NCI-H1048 (cell line): ENCODE measurements around the gene FRRS1L.

Experiments
- DNase-seq: peaks from one replicate; lab custom pipeline; 2025; lab: John Stamatoyannopoulos, UW

Gene FRRS1L, protein sequence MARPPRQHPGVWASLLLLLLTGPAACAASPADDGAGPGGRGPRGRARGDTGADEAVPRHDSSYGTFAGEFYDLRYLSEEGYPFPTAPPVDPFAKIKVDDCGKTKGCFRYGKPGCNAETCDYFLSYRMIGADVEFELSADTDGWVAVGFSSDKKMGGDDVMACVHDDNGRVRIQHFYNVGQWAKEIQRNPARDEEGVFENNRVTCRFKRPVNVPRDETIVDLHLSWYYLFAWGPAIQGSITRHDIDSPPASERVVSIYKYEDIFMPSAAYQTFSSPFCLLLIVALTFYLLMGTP

DNA sequence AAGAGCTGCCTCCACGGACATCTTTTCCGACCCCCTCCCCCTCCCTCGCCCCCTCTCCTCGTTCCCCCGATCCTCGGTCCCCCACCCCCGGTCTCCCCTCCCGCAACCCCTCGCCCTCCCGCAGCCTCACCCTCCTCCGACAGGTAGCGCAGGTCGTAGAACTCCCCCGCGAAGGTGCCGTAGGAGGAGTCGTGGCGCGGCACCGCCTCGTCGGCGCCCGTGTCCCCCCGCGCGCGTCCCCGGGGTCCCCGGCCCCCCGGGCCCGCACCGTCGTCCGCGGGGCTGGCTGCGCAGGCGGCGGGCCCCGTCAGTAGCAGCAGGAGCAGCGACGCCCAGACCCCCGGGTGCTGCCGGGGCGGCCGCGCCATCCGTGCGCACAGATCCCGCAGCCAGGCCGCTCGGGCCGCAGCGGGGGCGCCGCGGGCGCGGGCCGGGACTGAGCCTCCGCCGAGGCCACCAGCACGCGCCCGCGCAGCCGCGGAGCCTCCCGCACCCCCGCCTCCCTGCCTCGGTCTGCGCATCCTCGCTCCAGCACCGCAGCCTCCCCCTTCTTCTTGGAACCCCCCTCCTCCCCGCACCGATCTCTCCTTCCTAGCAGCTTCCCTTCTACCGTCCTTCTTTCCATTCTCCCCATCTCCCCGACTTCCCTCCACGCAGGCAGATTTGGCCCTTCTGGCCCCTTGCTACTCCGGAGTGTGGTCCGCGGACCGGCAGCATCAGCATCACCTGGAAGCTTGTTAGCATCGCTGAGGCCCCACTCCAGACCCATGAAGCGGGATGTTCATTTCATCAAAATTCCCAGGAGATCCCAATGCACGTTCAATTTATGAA lies at the start of gene FRRS1L:
FRRS1L (minus strand) TSS at position 479 of the 831 bp plus-strand sequence; CDS start at position 368, 111 bp downstream.
- DNase-seq, result no peak

DNA sequence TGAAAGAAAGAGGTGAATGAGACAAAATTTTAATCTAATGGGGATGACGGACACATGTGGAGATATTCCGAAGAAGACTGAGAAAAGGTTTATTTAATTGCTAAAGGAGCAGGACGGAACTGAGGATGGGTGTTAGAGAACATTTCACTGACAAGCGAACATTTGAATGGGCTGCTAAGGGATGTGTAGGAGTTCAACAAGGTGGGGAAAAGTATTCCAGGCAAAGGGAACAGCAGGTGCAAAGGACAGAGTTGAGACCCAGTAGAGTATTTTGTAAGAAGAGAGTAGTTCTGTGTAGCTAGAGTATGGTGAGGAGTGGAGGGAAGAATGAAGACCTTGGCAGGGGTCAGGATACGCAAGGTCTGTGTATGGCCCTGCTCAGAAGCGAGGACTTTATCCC lies 47.4 kb upstream of the FRRS1L start:
- no peak for DNase-seq

DNA sequence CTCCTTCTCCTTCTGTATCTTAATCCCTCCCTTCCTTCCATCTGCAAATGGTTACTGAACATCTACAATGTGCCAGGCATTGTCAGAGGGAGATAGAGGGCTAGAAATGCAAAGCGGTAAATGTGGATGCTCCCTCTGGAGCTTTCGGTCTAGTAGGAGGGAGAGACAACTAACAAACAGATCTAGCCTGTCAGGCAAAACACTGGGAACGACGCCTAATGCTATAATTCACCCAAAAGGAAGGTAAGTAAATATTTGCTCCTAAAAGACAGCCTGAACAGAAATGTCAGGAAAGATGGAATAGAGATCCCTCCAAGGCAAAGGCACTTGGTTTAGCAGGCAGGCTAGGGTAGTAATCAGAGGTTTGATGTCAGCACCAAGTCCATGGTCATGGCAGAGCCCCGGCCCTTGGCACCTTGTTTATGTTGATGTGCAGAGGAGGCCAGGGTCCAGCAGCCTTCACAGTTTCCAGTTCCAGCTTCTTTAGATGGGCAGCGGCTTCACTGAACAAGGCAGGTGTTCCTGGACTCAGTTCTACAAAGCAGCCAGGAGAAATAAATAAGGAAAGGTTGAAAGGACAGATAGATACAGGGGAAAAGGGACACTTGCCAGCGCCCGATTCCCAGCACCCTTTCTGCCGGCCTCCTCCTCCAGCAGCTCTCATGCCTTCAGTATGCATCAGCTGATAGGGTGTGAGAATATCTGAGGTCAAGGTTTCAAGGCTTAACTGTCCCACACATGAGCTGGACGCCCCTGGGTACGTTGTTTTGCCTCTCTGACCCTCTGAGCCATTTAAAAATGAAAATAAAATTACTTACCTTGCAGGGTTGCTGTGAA lies 46.5 kb upstream of the FRRS1L start:
- no peak for DNase-seq

DNA sequence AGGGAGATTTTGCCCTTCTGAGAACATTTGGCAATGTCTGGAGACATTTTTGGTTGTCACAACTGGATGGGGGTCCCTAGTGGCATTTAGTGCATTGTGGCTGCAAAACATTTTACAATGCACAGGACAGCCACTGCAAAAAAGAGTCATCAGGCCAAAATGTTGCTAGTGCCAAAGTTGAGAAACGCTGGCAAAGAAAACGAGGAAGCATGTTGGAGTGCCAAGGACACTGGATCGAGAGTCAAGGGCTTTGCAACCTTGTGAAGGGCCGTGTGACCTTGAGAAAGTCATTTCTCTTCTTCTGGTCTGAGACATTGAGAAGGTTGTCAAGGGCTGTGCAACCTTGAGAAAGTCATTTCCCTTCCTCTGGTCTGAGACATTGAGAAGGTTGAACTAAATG lies 45.7 kb upstream of the FRRS1L start:
- no peak for DNase-seq

DNA sequence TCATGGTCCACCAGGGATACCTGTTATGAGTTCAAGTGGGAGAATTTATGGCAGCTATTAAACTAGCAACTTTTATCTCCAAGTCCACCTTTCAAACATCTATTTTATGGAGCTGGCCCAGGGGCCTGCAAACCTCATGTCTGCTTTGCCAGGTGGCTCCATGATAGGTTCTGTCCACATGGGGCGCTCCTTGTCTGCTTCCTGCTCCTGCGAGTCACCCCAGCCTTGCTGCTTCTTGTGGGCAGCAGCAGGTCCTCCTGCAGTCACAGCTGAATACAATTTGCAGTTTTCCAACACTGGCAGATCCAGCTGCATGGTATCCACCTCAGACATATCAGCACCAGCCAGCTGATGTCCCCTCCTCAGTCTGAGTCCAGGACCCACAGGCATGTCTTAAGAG lies 39.6 kb upstream of the FRRS1L start:
- DNase-seq, result no peak

DNA sequence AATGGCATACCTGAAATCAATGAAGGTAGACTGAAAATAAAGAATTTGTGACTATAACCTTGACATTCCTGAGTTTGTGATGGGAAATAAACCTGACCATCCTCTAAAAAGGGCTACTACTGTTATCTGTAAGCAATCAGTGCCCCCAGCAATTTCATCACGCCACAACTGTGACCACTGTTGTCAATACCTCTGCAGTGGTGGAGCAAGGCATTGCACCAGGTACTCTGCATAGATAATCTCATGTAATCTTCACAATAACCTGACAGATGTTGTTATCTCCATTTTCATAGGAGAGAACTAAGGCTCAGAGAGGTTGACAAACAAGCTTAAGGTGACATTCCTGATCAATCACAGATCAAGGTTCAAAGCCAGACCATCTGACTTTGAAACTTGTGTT lies 38.5 kb upstream of the FRRS1L start:
- DNase-seq, result no peak

DNA sequence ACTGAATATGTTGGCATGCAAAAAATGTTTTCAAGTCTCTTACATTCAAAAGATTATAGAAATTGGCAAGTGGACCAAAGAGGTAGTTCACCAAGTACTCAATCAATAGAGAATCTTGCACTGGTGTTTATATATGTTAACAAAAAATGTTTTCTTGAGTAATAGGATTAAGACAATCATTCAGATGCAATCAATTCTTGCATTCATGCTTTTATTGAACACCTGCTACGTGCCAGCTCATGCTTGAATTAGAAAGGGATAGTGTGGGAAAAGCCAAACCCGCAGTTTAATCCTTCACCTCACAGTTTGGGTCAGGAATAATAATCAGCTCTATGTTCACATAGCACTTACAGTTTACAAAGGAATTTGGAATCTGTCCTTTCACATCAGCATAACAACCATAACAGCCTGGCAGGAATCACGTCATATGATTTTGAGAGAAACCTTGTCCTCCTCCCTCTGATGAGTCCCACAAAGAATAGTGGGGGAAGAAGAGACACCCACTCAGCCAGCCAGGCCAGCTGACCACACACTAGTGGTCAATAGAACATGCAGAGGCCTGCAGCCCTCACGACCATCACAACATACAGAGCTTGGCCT lies 36.8 kb upstream of the FRRS1L start:
- no peak for DNase-seq

DNA sequence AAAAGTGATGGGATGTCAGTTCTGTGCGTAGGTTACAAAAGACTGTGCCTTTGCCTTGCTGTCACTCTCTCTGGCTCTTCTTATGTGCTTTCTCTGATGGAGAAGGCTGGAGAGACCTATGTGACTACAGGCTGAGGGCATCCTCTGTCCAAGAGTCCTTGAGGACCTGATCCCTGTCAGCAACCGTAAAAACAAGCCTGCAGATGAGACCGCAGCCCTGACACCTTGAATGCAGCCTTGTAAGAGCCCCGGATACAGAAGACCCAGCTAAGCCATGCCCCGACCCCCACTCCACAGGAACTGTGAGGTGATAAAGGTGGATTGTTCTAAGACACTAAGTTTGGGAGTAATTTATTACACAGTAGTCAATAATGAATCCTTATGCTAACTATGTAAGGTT lies 32.6 kb upstream of the FRRS1L start:
- no peak for DNase-seq

DNA sequence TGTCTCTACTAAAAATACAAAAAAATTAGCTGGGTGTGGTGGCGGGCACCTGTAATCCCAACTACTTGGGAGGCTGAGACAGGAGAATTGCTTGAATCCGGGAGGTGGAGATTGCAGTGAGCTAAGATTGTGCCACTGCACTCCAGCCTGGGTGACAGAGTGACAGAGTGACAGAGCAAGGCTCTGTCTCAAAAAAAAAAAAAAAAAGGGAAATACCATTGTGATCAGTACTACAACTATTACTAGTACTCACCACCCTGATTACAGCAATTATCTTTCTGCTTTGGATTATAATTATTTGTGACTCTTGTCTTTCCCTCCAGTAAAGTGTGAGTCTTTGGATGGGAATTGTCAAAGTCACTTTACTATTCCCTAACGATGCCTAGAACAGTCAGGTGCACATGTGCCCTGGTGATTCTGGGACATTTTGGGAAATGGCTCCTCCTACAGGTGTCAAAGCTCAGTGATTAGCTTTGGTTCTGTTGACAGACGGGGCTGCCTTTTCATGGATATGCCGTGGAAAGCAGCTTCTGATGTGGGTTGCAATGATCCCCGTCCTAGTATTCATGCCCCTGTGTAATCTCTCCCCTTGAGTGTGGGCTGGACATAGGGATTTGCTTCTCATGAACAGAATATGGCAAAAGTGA lies 31.8 kb upstream of the FRRS1L start:
- no peak for DNase-seq

DNA sequence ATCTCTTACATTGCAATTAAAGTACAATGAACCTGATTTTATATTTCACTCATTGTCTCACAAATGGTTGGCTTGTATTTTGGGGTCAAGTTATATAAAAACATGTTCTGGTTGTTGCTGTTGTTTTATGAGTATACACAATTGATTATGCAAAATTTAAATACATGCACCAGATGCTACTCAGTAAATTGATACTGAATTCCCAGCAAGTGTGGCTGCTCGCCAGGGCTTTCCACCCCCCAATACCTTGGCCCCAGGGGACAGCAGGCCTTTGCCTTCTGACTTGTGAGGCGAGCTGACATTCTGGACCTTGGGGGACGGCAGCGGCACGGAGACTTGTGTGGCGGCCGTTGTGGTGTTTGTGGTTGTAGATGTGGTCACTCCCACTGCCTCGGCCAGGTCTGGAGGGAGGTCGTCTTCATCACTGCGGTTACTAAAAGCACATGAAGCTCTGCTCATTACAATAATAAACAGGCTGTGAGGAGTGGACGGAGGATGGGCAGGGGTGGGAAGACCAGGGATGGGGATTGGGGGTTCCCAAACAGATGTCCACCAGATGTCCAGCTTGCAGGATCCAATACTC lies 27.0 kb upstream of the FRRS1L start:
- DNase-seq, result no peak

DNA sequence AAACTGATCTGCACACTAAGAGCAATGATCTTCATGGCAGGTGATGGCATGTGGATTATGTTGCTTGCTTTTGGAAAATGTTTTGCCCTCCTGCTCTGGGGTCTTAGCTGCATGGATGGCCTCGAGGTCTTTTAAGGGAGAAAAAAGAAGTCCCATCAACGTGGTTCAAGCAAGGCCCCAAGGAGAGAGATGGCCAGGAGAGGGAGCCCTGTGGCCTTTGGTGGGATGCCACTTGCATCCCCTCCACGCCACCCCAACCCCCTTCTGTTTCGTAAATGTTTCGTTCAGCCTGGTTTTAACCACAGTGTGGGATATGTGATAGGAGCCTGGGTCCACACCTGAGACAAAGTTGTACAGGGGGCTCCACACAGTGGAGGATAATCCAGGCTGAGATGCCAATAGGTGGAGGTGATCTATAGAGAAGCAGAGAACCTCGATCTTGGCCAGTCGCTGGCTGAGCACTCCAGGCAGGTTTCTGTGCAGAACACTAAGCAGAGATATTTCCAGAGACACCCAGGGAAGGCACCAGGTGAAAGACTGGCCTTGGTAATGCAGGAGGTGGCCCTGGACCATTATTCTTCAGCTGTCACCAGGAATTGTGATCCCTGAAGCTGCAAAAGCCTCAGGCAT lies 25.8 kb upstream of the FRRS1L start:
- DNase-seq, result no peak

DNA sequence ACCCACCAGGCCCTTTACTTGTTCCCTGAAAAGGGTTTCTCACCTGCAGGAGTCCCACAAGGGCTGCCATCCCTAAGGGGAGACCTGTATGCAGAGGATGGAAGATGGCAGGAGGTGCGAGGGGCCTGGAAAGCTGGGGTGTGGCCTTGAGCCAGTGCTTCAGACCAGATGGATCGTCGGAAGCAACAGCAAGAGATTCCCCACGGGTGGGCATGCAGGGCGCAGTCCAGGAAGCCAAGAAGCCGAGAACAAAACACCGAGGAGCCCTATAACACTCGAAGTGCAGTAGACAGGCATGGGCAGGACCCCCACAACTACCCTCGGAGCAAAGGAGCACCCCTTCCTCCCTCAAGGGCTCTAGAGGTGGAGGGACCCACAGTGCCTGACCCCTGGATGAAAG lies 24.7 kb upstream of the FRRS1L start:
- no peak for DNase-seq

DNA sequence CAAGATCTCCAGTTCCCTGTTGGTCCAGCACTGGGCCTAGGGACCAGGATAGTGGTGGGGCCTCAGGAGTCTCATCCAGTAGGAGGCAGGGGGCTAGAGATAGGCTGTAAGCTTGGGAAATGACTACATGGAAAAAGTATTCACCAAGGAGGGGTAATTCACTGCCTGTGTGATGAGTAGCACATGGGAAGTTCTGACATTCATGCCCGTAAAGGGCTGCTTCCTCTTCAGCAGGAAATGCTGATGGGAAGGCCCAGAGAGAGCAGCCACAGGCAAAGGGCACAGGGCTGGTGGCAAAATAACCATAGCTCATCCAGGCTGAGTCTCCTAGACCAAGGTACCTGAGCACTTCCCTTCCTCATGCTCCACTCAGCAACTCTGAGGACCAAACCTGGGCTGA lies 23.1 kb upstream of the FRRS1L start:
- no peak for DNase-seq

DNA sequence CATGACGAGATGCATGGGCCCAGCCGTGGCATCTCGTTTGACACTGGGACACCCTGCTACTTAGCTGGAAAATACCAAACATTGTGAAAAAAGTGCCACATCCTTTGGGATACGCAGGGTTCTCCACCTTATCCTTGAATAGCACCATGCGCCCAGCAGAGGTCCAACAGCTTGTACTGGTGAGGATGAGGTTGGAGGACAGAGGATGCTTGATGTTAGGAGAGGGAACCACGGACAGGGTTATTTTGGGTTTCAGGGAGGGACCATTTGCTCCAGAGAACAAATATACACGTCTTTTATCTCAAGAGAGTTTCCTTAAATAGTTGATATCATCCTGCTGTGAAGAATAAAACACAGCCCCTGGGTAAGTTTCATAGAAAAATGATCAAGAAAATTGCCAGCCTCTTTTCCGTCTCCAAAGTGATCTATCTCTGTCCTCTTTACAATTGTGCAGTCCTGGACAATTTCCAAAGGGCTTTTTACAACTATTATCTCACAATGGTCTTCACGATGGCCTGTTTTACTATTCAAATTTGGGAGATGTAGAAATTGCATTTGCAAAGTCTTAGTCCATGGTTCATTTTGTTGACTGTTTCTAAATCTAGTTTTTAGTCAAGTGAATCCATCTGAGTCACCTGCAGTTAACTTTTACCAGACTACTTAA lies 19.9 kb upstream of the FRRS1L start:
- no peak for DNase-seq

DNA sequence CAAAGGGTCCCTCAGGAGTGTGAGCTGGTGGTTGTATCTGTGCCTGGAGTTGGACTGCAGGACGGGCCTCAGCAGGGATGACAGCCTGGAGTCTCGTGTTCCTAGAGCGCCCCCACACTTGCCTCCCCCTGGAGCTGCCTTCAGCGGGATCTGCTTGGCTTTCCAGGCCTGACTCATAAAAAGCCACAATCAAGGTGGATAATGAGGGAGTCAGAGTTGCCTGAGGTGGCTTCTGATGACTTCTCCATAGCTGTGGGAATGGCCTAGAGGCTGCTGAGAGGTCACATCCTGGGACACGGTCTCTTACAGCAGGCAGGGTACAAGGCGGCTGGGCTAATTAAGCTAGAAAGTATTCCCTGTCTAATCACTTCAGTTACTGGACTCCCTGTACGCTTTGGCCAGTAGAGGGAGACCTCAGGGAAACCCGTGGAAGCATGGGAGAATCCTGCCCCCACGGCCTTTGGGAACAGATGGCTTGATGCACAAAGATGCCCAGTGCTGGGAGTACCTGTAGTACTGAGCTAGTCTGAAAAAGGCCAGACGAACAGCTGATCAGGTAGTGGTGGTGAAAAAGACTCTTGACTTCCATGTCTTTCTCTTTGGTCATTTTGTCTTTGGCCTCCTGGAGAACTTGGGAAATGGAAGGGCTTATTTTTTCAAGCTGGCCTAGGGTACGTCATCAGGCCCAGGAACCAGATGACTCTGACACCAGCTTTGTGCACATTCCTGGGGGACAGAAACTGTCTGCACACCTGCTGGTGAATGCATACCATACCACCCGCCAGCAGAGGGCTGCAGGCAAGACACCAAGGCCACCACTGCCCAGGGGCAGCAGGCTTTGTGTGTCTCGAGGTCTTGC lies 16.1 kb upstream of the FRRS1L start:
- no peak for DNase-seq

DNA sequence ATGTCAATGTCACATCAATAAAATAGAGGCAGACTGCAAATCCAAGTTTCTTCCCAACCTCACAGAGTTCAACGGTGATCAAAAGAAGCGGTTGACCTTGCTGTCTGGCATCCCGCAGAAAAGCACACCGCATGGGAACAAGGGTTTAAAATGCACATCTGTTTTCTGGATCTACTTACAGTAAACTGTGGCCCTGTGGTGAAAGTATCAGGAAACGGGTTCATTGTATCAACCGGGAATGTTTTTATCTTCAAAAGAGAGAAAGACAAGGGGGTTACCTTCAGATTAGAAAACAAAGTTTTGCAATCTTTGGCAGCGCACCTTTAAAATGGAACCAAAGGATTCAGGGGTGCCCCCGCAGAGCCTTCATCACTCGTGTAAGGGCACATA lies 15.5 kb upstream of the FRRS1L start:
- DNase-seq, result no peak

DNA sequence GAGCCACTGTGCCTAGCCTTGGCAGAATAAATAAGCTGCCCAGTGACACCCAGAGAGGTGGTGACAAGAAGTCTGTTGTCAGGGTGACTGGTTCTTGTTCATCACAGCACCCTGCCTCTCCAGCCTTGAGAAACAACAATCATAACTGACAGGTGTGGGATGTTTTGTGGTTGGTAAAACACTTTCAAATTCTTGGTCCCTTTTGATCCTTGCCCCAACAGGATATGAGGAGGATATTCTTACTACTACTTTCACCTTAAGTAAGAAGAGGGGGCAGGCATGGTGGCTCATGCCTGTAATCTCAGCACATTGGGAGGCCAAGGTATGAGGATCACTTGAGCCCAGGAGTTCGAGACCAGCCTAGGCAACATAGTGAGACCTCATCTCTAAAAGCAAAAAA lies 14.2 kb upstream of the FRRS1L start:
- no peak for DNase-seq

DNA sequence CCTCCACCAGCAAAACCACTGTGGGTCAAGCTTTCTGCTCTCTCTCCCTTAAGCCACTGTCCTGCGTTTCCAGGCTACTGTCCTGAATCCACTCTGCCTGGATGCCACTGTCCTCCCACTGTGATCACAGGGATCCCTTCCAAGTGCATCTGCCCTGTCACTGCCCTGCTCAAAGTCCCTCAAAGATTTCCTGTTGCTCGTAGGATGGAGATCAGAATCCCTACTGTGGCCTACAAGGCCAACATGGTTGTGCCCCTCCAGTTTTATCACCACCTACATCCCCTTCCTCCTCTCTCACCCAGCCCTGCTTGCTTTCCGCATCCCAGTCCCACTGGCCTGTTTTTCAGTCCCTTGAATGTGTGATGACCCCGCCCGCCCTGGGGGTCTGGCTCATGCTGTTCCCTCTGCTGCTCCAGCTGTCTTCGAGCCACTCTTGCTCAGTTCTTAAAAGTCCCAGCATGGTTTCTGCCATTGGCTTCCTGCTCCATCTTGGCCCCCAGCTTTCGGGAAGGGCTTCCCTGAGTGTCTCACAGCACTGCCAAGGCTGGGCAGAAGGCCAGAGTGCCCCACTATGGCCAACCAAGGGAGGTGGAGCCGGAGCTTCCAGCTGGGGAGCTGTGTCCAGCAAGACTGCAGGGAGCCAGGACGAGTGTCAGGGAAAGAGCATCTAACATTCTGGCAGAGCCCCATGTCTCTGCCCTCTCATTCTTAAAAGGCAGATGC lies 12.9 kb upstream of the FRRS1L start:
- DNase-seq, result no peak

DNA sequence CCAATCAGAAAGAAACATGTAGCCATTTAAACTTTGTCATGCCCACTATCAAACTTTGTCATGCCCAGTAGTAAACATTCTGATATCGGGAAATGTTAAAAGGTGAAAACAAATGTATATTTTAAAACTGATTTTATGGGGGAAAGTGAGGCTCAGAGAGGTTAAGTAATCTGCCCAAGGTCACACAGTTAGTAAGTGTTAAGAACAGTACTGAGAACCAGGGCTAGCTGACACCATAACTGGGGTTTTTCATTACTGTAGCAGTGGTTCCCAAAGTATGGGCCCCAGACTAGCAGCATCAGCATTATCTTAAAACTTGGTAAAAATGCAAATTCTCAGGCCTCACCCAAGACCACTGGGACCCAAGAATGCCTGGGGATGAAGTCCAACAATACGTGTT lies 9.9 kb upstream of the FRRS1L start:
- no peak for DNase-seq
